ENCODE results near the gene APOB.

The APOB gene

GRCh38 chr2:21043744-21044532 is at the start of gene APOB:
TSS of gene APOB (minus strand) at chr2:21044073. CDS start at chr2:21043945, 128 bp downstream.
- H3K9ac ChIP-seq (ENCODE audit: low read length): no peak within 1 kb of the TSS
- H3K27ac ChIP-seq (ENCODE audit: low read depth, low read length): no peak within 1 kb of the TSS
- H3K36me3 ChIP-seq (ENCODE audit: control insufficient read depth, insufficient read depth, low read length): no peaks in the 10 kb centered on the region
- no peaks in the 10 kb centered on the region for H3K27me3 ChIP-seq (ENCODE audit: control insufficient read depth, insufficient read depth, low read length)
- H3K4me3 ChIP-seq (ENCODE audit: low read length): no peak within 1 kb of the TSS
- H3K4me1 ChIP-seq (ENCODE audit: control insufficient read depth, insufficient read depth, low read length): peaks cover 4% of the 10 kb centered on the region

- Histone ChIP-seq H3K4me1 (ENCODE audit: control insufficient read depth, insufficient read depth, low read length) (no peaks in the 10 kb centered on the region), H3K27me3 (ENCODE audit: control insufficient read depth, insufficient read depth, low read length) (no peaks in the 10 kb centered on the region), H3K4me3 (ENCODE audit: low read length) (no peak overlapping the region), H3K36me3 (ENCODE audit: control insufficient read depth, insufficient read depth, low read length) (no peaks in the 10 kb centered on the region), H3K27ac (ENCODE audit: low read depth, low read length) (no peak overlapping the region), H3K9ac (ENCODE audit: low read length) (no peak overlapping the region)
These were observed 48.5 kb upstream of the APOB start for GRCh38 chr2:21092308-21092869.

GRCh38 chr2:21084401-21084800 is 40.5 kb upstream of the APOB start:
- H3K27ac ChIP-seq (ENCODE audit: low read depth, low read length): no peak overlapping the region

GRCh38 chr2:21083482-21083881 is 39.6 kb upstream of the APOB start:
- H3K27me3 ChIP-seq (ENCODE audit: control insufficient read depth, insufficient read depth, low read length): no peaks in the 10 kb centered on the region
- H3K4me1 ChIP-seq (ENCODE audit: control insufficient read depth, insufficient read depth, low read length): no peaks in the 10 kb centered on the region
- H3K36me3 ChIP-seq (ENCODE audit: control insufficient read depth, insufficient read depth, low read length): no peaks in the 10 kb centered on the region
- H3K27ac ChIP-seq (ENCODE audit: low read depth, low read length): no peak overlapping the region
- no peak overlapping the region for H3K9ac ChIP-seq (ENCODE audit: low read length)
- H3K4me3 ChIP-seq (ENCODE audit: low read length): no peak overlapping the region

More at GRCh38 chr2:21084401-21084800, 40.5 kb upstream of the APOB start:
- no peaks in the 10 kb centered on the region for H3K4me1 ChIP-seq (ENCODE audit: control insufficient read depth, insufficient read depth, low read length)
- H3K9ac ChIP-seq (ENCODE audit: low read length): no peak overlapping the region
- no peaks in the 10 kb centered on the region for H3K27me3 ChIP-seq (ENCODE audit: control insufficient read depth, insufficient read depth, low read length)
- H3K4me3 ChIP-seq (ENCODE audit: low read length): no peak overlapping the region
- H3K36me3 ChIP-seq (ENCODE audit: control insufficient read depth, insufficient read depth, low read length): no peaks in the 10 kb centered on the region

- no peaks in the 10 kb centered on the region for H3K4me1 ChIP-seq (ENCODE audit: control insufficient read depth, insufficient read depth, low read length)
- H3K4me3 ChIP-seq (ENCODE audit: low read length): no peak overlapping the region
- no peaks in the 10 kb centered on the region for H3K36me3 ChIP-seq (ENCODE audit: control insufficient read depth, insufficient read depth, low read length)
- H3K27me3 ChIP-seq (ENCODE audit: control insufficient read depth, insufficient read depth, low read length): no peaks in the 10 kb centered on the region
- no peak overlapping the region for H3K27ac ChIP-seq (ENCODE audit: low read depth, low read length)
- H3K9ac ChIP-seq (ENCODE audit: low read length): no peak overlapping the region
These were observed 34.4 kb upstream of the APOB start for GRCh38 chr2:21078296-21078695.

- H3K27me3 ChIP-seq (ENCODE audit: control insufficient read depth, insufficient read depth, low read length): no peaks in the 10 kb centered on the region
- H3K9ac ChIP-seq (ENCODE audit: low read length): no peak overlapping the region
- H3K27ac ChIP-seq (ENCODE audit: low read depth, low read length): no peak overlapping the region
- no peaks in the 10 kb centered on the region for H3K36me3 ChIP-seq (ENCODE audit: control insufficient read depth, insufficient read depth, low read length)
- no peak overlapping the region for H3K4me3 ChIP-seq (ENCODE audit: low read length)
- no peaks in the 10 kb centered on the region for H3K4me1 ChIP-seq (ENCODE audit: control insufficient read depth, insufficient read depth, low read length)
These were observed 28.8 kb upstream of the APOB start for GRCh38 chr2:21072477-21073242.

- Histone ChIP-seq H3K27ac (ENCODE audit: low read depth, low read length) (no peak overlapping the region), H3K27me3 (ENCODE audit: control insufficient read depth, insufficient read depth, low read length) (no peaks in the 10 kb centered on the region), H3K4me1 (ENCODE audit: control insufficient read depth, insufficient read depth, low read length) (no peaks in the 10 kb centered on the region), H3K4me3 (ENCODE audit: low read length) (no peak overlapping the region), H3K36me3 (ENCODE audit: control insufficient read depth, insufficient read depth, low read length) (no peaks in the 10 kb centered on the region), H3K9ac (ENCODE audit: low read length) (no peak overlapping the region)
These were observed 26.7 kb upstream of the APOB start for GRCh38 chr2:21070341-21071257.

GRCh38 chr2:21069746-21070340 is 26.0 kb upstream of the APOB start:
- Histone ChIP-seq H3K4me1 (ENCODE audit: control insufficient read depth, insufficient read depth, low read length) (no peaks in the 10 kb centered on the region), H3K9ac (ENCODE audit: low read length) (no peak overlapping the region), H3K4me3 (ENCODE audit: low read length) (no peak overlapping the region), H3K27ac (ENCODE audit: low read depth, low read length) (no peak overlapping the region), H3K27me3 (ENCODE audit: control insufficient read depth, insufficient read depth, low read length) (no peaks in the 10 kb centered on the region), H3K36me3 (ENCODE audit: control insufficient read depth, insufficient read depth, low read length) (no peaks in the 10 kb centered on the region)

- no peak overlapping the region for H3K27ac ChIP-seq (ENCODE audit: low read depth, low read length)
- H3K9ac ChIP-seq (ENCODE audit: low read length): no peak overlapping the region
- no peaks in the 10 kb centered on the region for H3K4me1 ChIP-seq (ENCODE audit: control insufficient read depth, insufficient read depth, low read length)
- no peaks in the 10 kb centered on the region for H3K27me3 ChIP-seq (ENCODE audit: control insufficient read depth, insufficient read depth, low read length)
- H3K36me3 ChIP-seq (ENCODE audit: control insufficient read depth, insufficient read depth, low read length): no peaks in the 10 kb centered on the region
- no peak overlapping the region for H3K4me3 ChIP-seq (ENCODE audit: low read length)
These were observed 24.1 kb upstream of the APOB start for GRCh38 chr2:21067859-21068537.

- no peak overlapping the region for H3K4me3 ChIP-seq (ENCODE audit: low read length)
- H3K36me3 ChIP-seq (ENCODE audit: control insufficient read depth, insufficient read depth, low read length): no peaks in the 10 kb centered on the region
- no peaks in the 10 kb centered on the region for H3K4me1 ChIP-seq (ENCODE audit: control insufficient read depth, insufficient read depth, low read length)
- no peaks in the 10 kb centered on the region for H3K27me3 ChIP-seq (ENCODE audit: control insufficient read depth, insufficient read depth, low read length)
- no peak overlapping the region for H3K27ac ChIP-seq (ENCODE audit: low read depth, low read length)
- no peak overlapping the region for H3K9ac ChIP-seq (ENCODE audit: low read length)
These were observed 23.3 kb upstream of the APOB start for GRCh38 chr2:21067125-21067524.

GRCh38 chr2:21059885-21060610 is 16.2 kb upstream of the APOB start:
- H3K27ac ChIP-seq (ENCODE audit: low read depth, low read length): no peak overlapping the region
- H3K4me1 ChIP-seq (ENCODE audit: control insufficient read depth, insufficient read depth, low read length): no peaks in the 10 kb centered on the region
- H3K36me3 ChIP-seq (ENCODE audit: control insufficient read depth, insufficient read depth, low read length): no peaks in the 10 kb centered on the region
- no peak overlapping the region for H3K9ac ChIP-seq (ENCODE audit: low read length)
- H3K4me3 ChIP-seq (ENCODE audit: low read length): no peak overlapping the region
- H3K27me3 ChIP-seq (ENCODE audit: control insufficient read depth, insufficient read depth, low read length): no peaks in the 10 kb centered on the region
